Hematopoietic multipotent progenitor cell treated with erythropoietin and hydrocortisone succinate and interleukin-3 and kit ligand, for 4 days (in vitro differentiated cells): ENCODE results near the gene ZNF846.
A peak's percentile ranks its signal among the peaks of the same experiment; 100 is the strongest.
"Not testable (repeated sequence)": the region's sequence is repeated elsewhere in the genome, so short reads cannot be mapped to it uniquely, and the experiment has no call there.

Experiments
- DNase-seq: peaks from one replicate; pipeline ENCODE4 v3.0.0-alpha.2; 2015

Gene ZNF846

GRCh38 chr19:9782338-9782737 lies 13.8 kb upstream of the ZNF846 start:
- DNase-seq = no peak

- DNase-seq = peak; percentile 10
These were observed 10.7 kb downstream of the ZNF846 start for GRCh38 chr19:9757544-9758501.

GRCh38 chr19:9752701-9753443 lies 15.7 kb downstream of the ZNF846 start:
- no peak for DNase-seq

- no peak for DNase-seq
These were observed 17.1 kb downstream of the ZNF846 start for GRCh38 chr19:9751446-9751845.

- no peak for DNase-seq
These were observed 26.9 kb downstream of the ZNF846 start for GRCh38 chr19:9741476-9742171.

- no peak for DNase-seq
These were observed 32.6 kb downstream of the ZNF846 start for GRCh38 chr19:9735986-9736385.

- not testable (repeated sequence) for DNase-seq
These were observed 38.5 kb downstream of the ZNF846 start for GRCh38 chr19:9730056-9730455.

- peak; percentile 16 for DNase-seq
These were observed 39.4 kb downstream of the ZNF846 start for GRCh38 chr19:9729162-9729561.

- DNase-seq = peak; percentile 13
These were observed 40.9 kb downstream of the ZNF846 start for GRCh38 chr19:9727644-9728043.

- not testable (repeated sequence) for DNase-seq
These were observed 42.9 kb downstream of the ZNF846 start for GRCh38 chr19:9725508-9726201.

- no peak for DNase-seq
These were observed 44.4 kb downstream of the ZNF846 start for GRCh38 chr19:9724157-9724556.

- DNase-seq = peak; percentile 49
These were observed 46.7 kb downstream of the ZNF846 start for GRCh38 chr19:9721861-9722260.

GRCh38 chr19:9720541-9720940 lies 48.0 kb downstream of the ZNF846 start:
- no peak for DNase-seq

GRCh38 chr19:9711815-9712214 lies 56.7 kb downstream of the ZNF846 start:
- DNase-seq = no peak

GRCh38 chr19:9709305-9709704 lies 59.2 kb downstream of the ZNF846 start:
- peak; percentile 15 for DNase-seq

- peak; percentile 20 for DNase-seq
These were observed 62.7 kb downstream of the ZNF846 start for GRCh38 chr19:9705836-9706235.

GRCh38 chr19:9702186-9702585 lies 66.4 kb downstream of the ZNF846 start:
- DNase-seq = no peak
